Mucosa of descending colon (tissue), 3 donors: Measurements from ENCODE around the gene ENAH. TPM values are rescaled to one million over a fixed set of nuclear protein-coding genes. Genes with fewer than 3 reads are reported as not detected.

Experiments
- ATAC-seq: fragments of 200-7000 bp; cut with Tn5 transposase; one replicate; pipeline ENCODE4 v1.9.1; 2020; ENCODE audit warnings: mild to moderate bottlenecking, moderate library complexity
- DNase-seq, 3 donors: peaks; one replicate each; pipeline ENCODE4 v3.0.0-alpha.2; 2020
- H3K36me3 ChIP-seq: fragments of 200-600 bp; one replicate; pipeline ENCODE4 v1.8.0; 2021; ENCODE audit warnings: low read depth, mild to moderate bottlenecking
- H3K4me1 ChIP-seq: fragments of 200-600 bp; one replicate; pipeline ENCODE4 v1.8.0; 2021; ENCODE audit warnings: low read depth, mild to moderate bottlenecking
- H3K4me3 ChIP-seq: fragments of 200-600 bp; one replicate; pipeline ENCODE4 v1.8.0; 2021; ENCODE audit warnings: mild to moderate bottlenecking
- H3K9me3 ChIP-seq: fragments of 200-600 bp; one replicate; pipeline ENCODE4 v1.8.0; 2021; ENCODE audit warnings: mild to moderate bottlenecking
- CTCF ChIP-seq: fragments of 200-600 bp; IDR thresholded peaks from one replicate; pipeline ENCODE4 v1.8.0; 2022; ENCODE audit warnings: antibody characterized with exemption, mild to moderate bottlenecking
- intact Hi-C, 2 donors: fragments of 100-400 bp; cut with DNase I in 1 of 2; cut with micrococcal nuclease in 1 of 2; formaldehyde crosslinking; loops; one replicate each; pipeline versions ENCODE4 v1.11.0 to v1.11.1; 2022; cut with DNase I, micrococcal nuclease
- total RNA-seq, 3 donors: library from RNA; stranded (reverse); fragmentation: NEBNext Ultra II Directional in 2 of 3; extraction: Animal tissue kit (Norgen Biotek cat#: 25700) in 2 of 3; gene quantifications; one replicate each; pipeline versions ENCODE4 v1.2.1 to v1.2.4, GENCODE V29; 2021 to 2023
- donor health status: DM: no; HTN: no; CAD: no; lungs with moderate emphysema.
- donor health status: DM: no; HTN: no; CAD: no.
- donor health status: DM: no; HTN: yes; CAD: no.

ENAH gene
- total RNA-seq, 3 donors from 2014 or later, result 17.6 to 130 (median 41.3) TPM

- intact Hi-C loops, result no loop called here
- Histone ChIP-seq H3K4me1 (peaks cover 6% of the 10 kb centered on the region), H3K36me3 (no peaks in the 10 kb centered on the region), H3K9me3 (no peaks in the 10 kb centered on the region), H3K4me3 (no peak overlapping the region)
- DNase-seq (no peak), ATAC-seq (no peak)
- no peak for TF ChIP-seq CTCF
These were observed 39.1 kb upstream of the ENAH start for GRCh38 chr1:225691861-225692516.

- DNase-seq (peak in 2 of 3 donors; percentile 23 to 29), ATAC-seq (peak; percentile 76)
- H3K4me1 ChIP-seq, result peaks cover 6% of the 10 kb centered on the region
- intact Hi-C loops, result no loop called here
- H3K4me3 ChIP-seq, result no peak overlapping the region
- H3K9me3 ChIP-seq, result no peaks in the 10 kb centered on the region
- H3K36me3 ChIP-seq, result no peaks in the 10 kb centered on the region
- no peak for TF ChIP-seq CTCF
These were observed 38.5 kb upstream of the ENAH start for GRCh38 chr1:225691377-225691776.

GRCh38 chr1:225689882-225690459, 37.0 kb upstream of the ENAH start:
- TF ChIP-seq CTCF, result no peak
- no peak for DNase-seq
- intact Hi-C loops, result no loop called here
- Histone ChIP-seq H3K4me1 (peaks cover 6% of the 10 kb centered on the region), H3K4me3 (no peak overlapping the region), H3K9me3 (no peaks in the 10 kb centered on the region), H3K36me3 (no peaks in the 10 kb centered on the region)
- ATAC-seq, result no peak

GRCh38 chr1:225688345-225688744, 35.4 kb upstream of the ENAH start:
- Histone ChIP-seq H3K4me1 (no peaks in the 10 kb centered on the region), H3K4me3 (no peak overlapping the region), H3K36me3 (no peaks in the 10 kb centered on the region), H3K9me3 (no peaks in the 10 kb centered on the region)
- ATAC-seq (no peak), DNase-seq (no peak)
- intact Hi-C loops, result no loop called here
- no peak for TF ChIP-seq CTCF

- intact Hi-C loops, result no loop called here
- DNase-seq (no peak), ATAC-seq (no peak)
- no peaks in the 10 kb centered on the region for H3K4me1 ChIP-seq
- H3K4me3 ChIP-seq, result no peak overlapping the region
- no peaks in the 10 kb centered on the region for H3K9me3 ChIP-seq
- no peaks in the 10 kb centered on the region for H3K36me3 ChIP-seq
- no peak for TF ChIP-seq CTCF
These were observed 32.7 kb upstream of the ENAH start for GRCh38 chr1:225685476-225686176.
